ENCODE data around the gene ZNF292.
A peak's percentile ranks its signal among the peaks of the same experiment; 100 is the strongest.
"Not testable (repeated sequence)": the region's sequence is repeated elsewhere in the genome, so short reads cannot be mapped to it uniquely, and the experiment has no call there.

Gene ZNF292

DNA sequence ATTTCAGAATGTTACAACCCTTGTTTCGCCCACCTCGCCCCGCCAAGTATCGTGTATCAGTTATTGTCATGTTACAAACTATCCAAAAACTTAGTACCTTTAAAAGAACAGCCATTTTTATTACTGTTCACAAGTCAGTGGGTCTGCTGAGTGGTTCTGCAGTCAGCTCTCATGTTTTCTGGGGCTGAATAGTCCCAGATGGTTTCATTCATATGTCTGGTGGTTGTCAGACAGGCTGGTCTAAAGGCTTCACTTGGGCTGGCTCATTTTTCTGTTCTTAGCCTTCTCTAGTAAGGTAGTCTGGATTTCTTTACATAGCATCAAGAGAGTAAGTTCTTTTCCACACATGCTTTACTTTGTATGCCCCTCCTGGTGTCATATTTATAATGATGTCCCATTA lies 8.6 kb downstream of the ZNF292 start:
- no peak for DNase-seq

- no peak for DNase-seq
These were observed 9.1 kb downstream of the ZNF292 start for GRCh38 chr6:87164506-87164905.

- no peak for DNase-seq
These were observed 9.8 kb downstream of the ZNF292 start for GRCh38 chr6:87165185-87165584.

- DNase-seq: no peak
These were observed 16.7 kb downstream of the ZNF292 start for GRCh38 chr6:87171938-87172633.

DNA sequence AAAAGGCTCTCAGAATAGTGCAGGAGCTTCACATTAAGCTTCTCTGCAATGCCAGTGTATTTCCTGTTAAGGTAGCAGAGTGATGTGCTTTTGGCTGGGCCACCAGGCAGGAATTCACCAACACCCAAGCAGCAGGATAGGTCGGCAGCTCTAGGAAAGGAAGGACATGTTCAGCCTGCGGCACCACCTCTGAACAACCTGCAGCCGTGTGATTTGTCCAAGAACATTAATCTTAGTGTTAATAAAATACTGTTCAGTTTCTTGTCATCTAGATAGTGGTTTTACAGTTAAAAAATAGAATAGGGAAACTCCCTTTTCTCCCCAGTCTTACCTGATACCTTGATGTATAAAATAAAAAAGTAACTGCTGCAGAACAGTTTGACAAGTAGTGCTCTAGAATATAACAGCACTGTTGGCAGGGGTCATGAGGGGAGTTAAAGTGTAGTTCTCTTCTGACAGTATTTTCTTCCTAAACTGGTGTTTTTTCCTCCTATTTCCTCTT lies 18.8 kb downstream of the ZNF292 start:
- no peak for DNase-seq

GRCh38 chr6:87176493-87176892 lies 21.1 kb downstream of the ZNF292 start:
- DNase-seq: no peak

DNA sequence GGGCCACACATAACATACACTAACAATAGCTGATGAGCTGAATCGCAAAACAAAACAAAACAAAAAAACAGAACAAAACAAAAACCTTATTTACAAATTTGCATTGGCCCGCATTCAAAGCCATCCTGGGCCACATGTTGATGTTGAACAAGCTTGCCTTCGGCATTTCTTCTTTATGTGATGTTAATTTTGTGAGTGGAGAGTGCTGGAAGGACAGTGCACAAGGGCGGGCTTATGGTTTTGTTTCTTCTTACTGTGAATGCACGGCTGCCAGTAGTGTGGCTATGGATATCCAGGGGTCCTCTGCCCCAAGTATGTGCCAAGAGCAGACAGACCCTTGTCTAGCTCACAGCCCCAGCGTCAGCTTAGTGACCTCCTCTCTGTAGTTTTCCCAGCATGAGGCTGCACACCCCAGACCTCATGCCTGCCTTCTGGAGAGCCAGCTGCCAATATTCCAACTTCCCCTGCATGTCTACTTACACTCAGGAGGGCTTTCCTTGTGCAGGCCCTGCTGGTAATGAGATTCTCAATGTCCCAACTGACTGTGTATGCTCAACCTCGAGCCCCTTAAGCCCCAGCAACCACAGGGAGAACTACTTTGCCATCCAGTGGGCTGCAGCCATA lies 24.9 kb downstream of the ZNF292 start:
- no peak for DNase-seq

- no peak for DNase-seq
These were observed 26.5 kb downstream of the ZNF292 start for GRCh38 chr6:87181903-87182302.

DNA sequence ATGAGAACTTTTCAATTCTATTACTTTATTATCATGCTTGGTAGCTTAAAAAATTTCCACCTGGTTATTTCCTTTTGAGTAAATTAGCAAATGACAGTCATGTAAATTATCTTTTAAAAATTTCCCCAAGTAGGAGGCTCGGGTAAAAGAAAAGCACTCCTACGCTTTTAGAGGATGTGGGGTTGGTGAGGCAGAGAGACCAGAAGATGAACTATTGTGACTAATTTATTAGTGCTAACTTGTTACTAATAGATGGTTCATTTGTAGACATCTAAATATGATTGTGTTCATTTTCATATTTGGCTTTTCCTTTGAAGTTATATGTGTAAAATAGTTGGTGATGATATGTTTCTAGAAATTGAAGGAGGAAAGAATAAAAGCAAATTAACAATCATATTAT lies 27.0 kb downstream of the ZNF292 start:
- no peak for DNase-seq

DNA sequence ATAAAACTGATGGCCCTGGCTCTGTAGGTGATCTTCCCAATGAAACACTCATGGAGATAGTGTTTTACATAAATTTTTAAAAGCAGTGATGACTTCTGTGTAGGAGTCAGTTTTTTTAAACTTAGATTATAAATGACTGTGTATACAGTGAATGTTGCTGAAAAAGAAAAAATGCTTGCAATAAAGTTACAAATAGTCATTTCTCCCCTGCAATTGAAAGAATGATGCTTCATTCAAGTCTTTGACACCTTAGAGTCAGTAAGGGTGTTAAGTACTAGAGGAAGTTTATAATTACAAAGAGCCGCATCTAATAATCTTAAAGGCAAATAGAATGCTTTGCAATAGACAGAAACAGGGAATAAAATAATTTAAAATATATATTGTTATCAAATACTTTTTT lies 27.6 kb downstream of the ZNF292 start:
- DNase-seq: no peak

GRCh38 chr6:87183687-87184086 lies 28.3 kb downstream of the ZNF292 start:
- no peak for DNase-seq

GRCh38 chr6:87184762-87185250 lies 29.4 kb downstream of the ZNF292 start:
- no peak for DNase-seq

DNA sequence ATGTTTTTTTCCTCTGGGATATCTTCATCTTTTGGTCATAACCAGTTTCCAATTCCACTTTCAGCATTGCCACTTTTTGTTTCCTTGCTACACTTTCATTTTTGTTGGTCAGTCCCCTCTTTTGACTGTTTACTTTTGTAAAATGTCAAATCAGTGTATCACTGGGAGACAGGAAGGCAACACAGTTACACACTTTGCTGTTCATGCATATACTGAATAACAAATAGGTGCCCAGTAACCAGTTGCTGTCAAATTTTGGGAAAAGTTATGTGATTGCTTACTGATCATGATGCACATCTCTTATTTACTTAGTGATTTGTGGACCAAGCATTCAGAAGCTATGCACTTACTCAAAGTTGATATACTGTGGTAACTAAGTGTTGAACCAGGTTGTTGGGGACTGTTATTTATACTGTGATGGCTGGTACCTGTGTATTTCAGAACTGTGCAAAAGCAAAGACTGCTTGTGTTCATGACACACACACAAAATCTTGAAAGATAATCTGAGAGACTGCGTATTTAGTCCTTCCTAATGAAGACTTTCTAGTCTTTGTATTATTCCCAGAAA lies 41.0 kb downstream of the ZNF292 start:
- peak in 1 of 5 donors; percentile 13 for DNase-seq

DNA sequence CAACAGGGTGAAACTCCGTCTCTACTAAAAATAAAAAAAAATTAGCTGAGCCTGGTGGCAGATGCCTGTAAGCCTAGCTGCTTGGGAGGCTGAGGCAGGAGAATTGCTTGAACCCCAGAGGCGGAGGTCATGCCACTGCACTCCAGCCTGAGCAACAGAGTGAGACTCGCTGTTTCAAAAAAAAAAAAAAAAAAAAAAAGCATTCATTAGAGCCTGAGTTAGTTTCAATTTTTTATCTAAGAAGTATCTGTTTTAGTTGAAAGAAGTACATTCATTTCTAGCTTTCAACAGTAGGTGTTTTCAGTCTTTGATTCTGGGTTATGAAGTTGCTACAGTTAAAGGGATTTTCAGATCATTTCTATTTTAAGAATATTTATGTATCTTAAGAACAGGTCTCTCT lies 42.2 kb downstream of the ZNF292 start:
- DNase-seq: peak in 1 of 5 donors; percentile 47

- DNase-seq: not testable (repeated sequence)
These were observed 42.9 kb downstream of the ZNF292 start for GRCh38 chr6:87198022-87198810.

- DNase-seq: peak in 1 of 5 donors; percentile 4
These were observed 44.4 kb downstream of the ZNF292 start for GRCh38 chr6:87199787-87200186.

GRCh38 chr6:87200469-87201175 lies 45.3 kb downstream of the ZNF292 start:
- no peak for DNase-seq

- no peak for DNase-seq
These were observed 48.2 kb downstream of the ZNF292 start for GRCh38 chr6:87203448-87204023.

GRCh38 chr6:87209812-87210211 lies 54.4 kb downstream of the ZNF292 start:
- no peak for DNase-seq

DNA sequence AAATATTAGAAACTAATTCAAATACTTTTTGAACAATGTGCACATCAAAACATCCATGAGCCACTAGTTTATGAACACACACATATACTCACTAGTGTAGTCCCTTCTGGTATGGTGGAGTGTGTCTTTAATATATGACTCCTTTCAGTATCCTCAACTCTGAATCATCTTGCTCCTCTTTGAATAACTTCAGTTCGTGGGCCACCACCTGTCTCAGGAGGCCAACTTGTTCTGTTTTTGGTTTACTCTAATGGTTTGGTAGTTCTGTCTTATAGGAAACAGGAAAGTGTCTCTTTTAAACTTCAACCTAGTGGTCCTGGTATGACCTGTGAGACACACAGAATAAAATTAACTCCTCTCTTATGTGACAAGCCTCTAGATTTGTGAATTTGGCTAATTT lies 55.6 kb downstream of the ZNF292 start:
- DNase-seq: peak in 1 of 5 donors; percentile 35

GRCh38 chr6:87212596-87212995 lies 57.2 kb downstream of the ZNF292 start:
- no peak for DNase-seq

DNA sequence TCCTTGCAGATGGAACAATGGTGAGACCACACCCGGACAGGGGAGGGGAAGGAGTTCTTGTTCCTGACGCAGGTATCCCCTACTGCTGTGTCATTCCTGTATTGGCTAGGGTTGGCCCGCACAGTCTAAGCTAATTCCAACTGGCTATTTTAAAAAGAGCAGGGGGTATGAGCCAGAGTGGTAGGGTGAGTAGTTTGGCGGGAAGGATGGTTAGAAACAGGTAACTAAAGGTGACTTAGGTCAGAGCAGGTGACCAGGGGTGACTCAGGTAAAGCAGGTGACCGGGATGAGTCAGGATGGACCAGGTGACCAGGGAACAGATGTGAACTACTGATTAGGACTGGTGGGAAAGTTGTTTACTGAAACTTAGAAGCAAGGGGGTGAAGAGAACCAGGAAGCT lies 58.0 kb downstream of the ZNF292 start:
- DNase-seq: no peak

All from T-helper 1 cell (primary cell).